Parathyroid adenoma (tissue), 2 donors: ENCODE results near the gene B4GALNT2.

Experiments
- H2AFZ ChIP-seq: fragments of 300-600 bp; sonication (generic); one replicate; pipeline ENCODE4 v1.7.0; 2017; ENCODE audit warnings: antibody characterized with exemption, mild to moderate bottlenecking
- H3K27ac ChIP-seq: fragments of 300-600 bp; sonication (generic); one replicate; pipeline ENCODE4 v1.7.0; 2017
- H3K27me3 ChIP-seq: fragments of 300-600 bp; sonication (generic); one replicate; pipeline ENCODE4 v1.7.0; 2017; ENCODE audit warnings: low read length; ENCODE audit not compliant: control insufficient read depth, insufficient read depth
- H3K36me3 ChIP-seq: fragments of 300-600 bp; sonication (generic); one replicate; pipeline ENCODE4 v1.7.0; 2017; ENCODE audit warnings: low read length; ENCODE audit not compliant: control insufficient read depth, insufficient read depth
- H3K4me1 ChIP-seq: fragments of 300-600 bp; sonication (generic); one replicate; pipeline ENCODE4 v1.7.0; 2017; ENCODE audit warnings: control low read depth
- H3K4me2 ChIP-seq: fragments of 300-600 bp; sonication (generic); one replicate; pipeline ENCODE4 v1.7.0; 2017; ENCODE audit warnings: low read length
- H3K4me3 ChIP-seq: fragments of 300-600 bp; sonication (generic); one replicate; pipeline ENCODE4 v1.7.0; 2017; ENCODE audit warnings: low read depth, low read length
- H3K79me2 ChIP-seq: fragments of 300-600 bp; sonication (generic); one replicate; pipeline ENCODE4 v1.7.0; 2017; ENCODE audit warnings: control low read depth
- H3K9ac ChIP-seq: fragments of 300-600 bp; sonication (generic); one replicate; pipeline ENCODE4 v1.7.0; 2017; ENCODE audit warnings: mild to moderate bottlenecking
- H3K9me3 ChIP-seq: fragments of 300-600 bp; sonication (generic); one replicate; pipeline ENCODE4 v1.7.0; 2017; ENCODE audit warnings: low read length; ENCODE audit not compliant: control insufficient read depth
- CTCF ChIP-seq: fragments of 300-600 bp; sonication (generic); IDR thresholded peaks from one replicate; pipeline ENCODE4 v1.7.0; 2017; ENCODE audit warnings: antibody characterized with exemption, mild to moderate bottlenecking
- donor health status: primary hyperparathyroidism.

The B4GALNT2 gene

GRCh38 chr17:49216482-49216881 lies 83.9 kb downstream of the B4GALNT2 start:
- H3K4me3 ChIP-seq: no peak overlapping the region
- H3K4me1 ChIP-seq: no peaks in the 10 kb centered on the region
- H3K27me3 ChIP-seq: no peaks in the 10 kb centered on the region
- TF ChIP-seq CTCF: no peak
- H3K79me2 ChIP-seq: no peaks in the 10 kb centered on the region
- no peak overlapping the region for H3K4me2 ChIP-seq
- H3K9ac ChIP-seq: no peak overlapping the region
- H2AFZ ChIP-seq: no peak overlapping the region
- H3K9me3 ChIP-seq: no peaks in the 10 kb centered on the region
- peak overlapping the region; percentile 29 for H3K27ac ChIP-seq
- H3K36me3 ChIP-seq: no peaks in the 10 kb centered on the region

GRCh38 chr17:49216953-49217650 lies 84.5 kb downstream of the B4GALNT2 start:
- Histone ChIP-seq H3K27me3 (no peaks in the 10 kb centered on the region), H3K4me1 (no peaks in the 10 kb centered on the region), H3K27ac (peak overlapping the region; percentile 29), H3K36me3 (no peaks in the 10 kb centered on the region), H3K9me3 (no peaks in the 10 kb centered on the region), H3K9ac (no peak overlapping the region), H2AFZ (no peak overlapping the region), H3K4me2 (no peak overlapping the region), H3K4me3 (no peak overlapping the region), H3K79me2 (no peaks in the 10 kb centered on the region)
- no peak for TF ChIP-seq CTCF

- H3K79me2 ChIP-seq: no peaks in the 10 kb centered on the region
- no peaks in the 10 kb centered on the region for H3K27me3 ChIP-seq
- no peak overlapping the region for H2AFZ ChIP-seq
- no peak overlapping the region for H3K4me3 ChIP-seq
- H3K27ac ChIP-seq: no peak overlapping the region
- H3K4me2 ChIP-seq: no peak overlapping the region
- no peaks in the 10 kb centered on the region for H3K9me3 ChIP-seq
- no peaks in the 10 kb centered on the region for H3K4me1 ChIP-seq
- H3K36me3 ChIP-seq: no peaks in the 10 kb centered on the region
- no peak overlapping the region for H3K9ac ChIP-seq
- no peak for TF ChIP-seq CTCF
Measured at GRCh38 chr17:49217651-49218413, 85.3 kb downstream of the B4GALNT2 start.

- TF ChIP-seq CTCF: peak; percentile 9
- H3K36me3 ChIP-seq: no peaks in the 10 kb centered on the region
- H3K4me1 ChIP-seq: no peaks in the 10 kb centered on the region
- no peak overlapping the region for H3K9ac ChIP-seq
- no peak overlapping the region for H3K27ac ChIP-seq
- H3K4me2 ChIP-seq: no peak overlapping the region
- no peaks in the 10 kb centered on the region for H3K9me3 ChIP-seq
- no peak overlapping the region for H3K4me3 ChIP-seq
- no peaks in the 10 kb centered on the region for H3K79me2 ChIP-seq
- no peaks in the 10 kb centered on the region for H3K27me3 ChIP-seq
- no peak overlapping the region for H2AFZ ChIP-seq
Measured at GRCh38 chr17:49218941-49219913, 86.7 kb downstream of the B4GALNT2 start.
